PFSK-1 (cell line): ENCODE data around the gene IQCE.
A peak's percentile ranks its signal among the peaks of the same experiment; 100 is the strongest.

Experiments used
- FOXP2 ChIP-seq: optimal IDR thresholded peaks from 2 replicates; pipeline ENCODE3; 2011; ENCODE audit warnings: borderline replicate concordance, control low read depth, inconsistent platforms; ENCODE audit not compliant: insufficient read depth; ENCODE audit errors: extremely low read length, extremely low read depth
- POLR2AphosphoS5 ChIP-seq: IDR thresholded peaks from 2 replicates; pipeline ENCODE4 v1.6.1; 2012; ENCODE audit warnings: low read depth, mild to moderate bottlenecking, control low read depth, low read length, moderate library complexity
- SIN3A ChIP-seq: IDR thresholded peaks from 2 replicates; pipeline ENCODE4 v1.6.1; 2012; ENCODE audit warnings: mild to moderate bottlenecking, low read length, moderate library complexity, borderline replicate concordance; ENCODE audit not compliant: insufficient read depth
- TAF1 ChIP-seq: IDR thresholded peaks from 2 replicates; pipeline ENCODE4 v1.6.1; 2012; ENCODE audit warnings: low read length, control low read depth, borderline replicate concordance; ENCODE audit not compliant: insufficient read depth
- TF ChIP-seq, protein P1 (sequence below), 2 experiments: IDR thresholded peaks; 2 replicates each; pipeline versions ENCODE4 v1.6.1 to v1.8.0; 2011 to 2012; ENCODE audit warnings: low read depth in 2 of 2, low read length in 2 of 2, control low read depth in 1 of 2, inconsistent platforms in 1 of 2, mild to moderate bottlenecking in 1 of 2, moderate library complexity in 1 of 2; ENCODE audit not compliant: insufficient read depth in 1 of 2

IQCE gene

DNA sequence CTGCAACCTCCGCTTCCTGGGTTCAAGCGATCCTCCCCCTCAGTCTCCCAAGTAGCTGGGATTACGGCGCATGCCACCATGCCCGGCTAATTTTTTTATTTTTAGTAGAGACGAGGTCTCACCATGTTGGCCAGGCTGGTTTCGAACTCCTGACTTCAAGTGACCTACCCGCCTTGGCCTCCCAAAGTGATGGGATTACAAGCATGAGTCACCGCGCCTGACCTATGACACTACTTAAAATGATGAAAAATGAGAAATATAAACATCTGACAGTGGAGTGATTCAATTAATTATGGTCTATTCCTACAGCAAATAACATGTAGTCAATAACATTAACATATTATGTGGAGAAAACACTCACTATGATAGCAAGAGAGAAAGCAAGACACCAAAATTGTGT lies 5.7 kb upstream of the IQCE start:
- TF ChIP-seq FOXP2 (no peak), SIN3A (no peak), TAF1 (no peak), POLR2AphosphoS5 (no peak)
- TF ChIP-seq, protein P1, sequence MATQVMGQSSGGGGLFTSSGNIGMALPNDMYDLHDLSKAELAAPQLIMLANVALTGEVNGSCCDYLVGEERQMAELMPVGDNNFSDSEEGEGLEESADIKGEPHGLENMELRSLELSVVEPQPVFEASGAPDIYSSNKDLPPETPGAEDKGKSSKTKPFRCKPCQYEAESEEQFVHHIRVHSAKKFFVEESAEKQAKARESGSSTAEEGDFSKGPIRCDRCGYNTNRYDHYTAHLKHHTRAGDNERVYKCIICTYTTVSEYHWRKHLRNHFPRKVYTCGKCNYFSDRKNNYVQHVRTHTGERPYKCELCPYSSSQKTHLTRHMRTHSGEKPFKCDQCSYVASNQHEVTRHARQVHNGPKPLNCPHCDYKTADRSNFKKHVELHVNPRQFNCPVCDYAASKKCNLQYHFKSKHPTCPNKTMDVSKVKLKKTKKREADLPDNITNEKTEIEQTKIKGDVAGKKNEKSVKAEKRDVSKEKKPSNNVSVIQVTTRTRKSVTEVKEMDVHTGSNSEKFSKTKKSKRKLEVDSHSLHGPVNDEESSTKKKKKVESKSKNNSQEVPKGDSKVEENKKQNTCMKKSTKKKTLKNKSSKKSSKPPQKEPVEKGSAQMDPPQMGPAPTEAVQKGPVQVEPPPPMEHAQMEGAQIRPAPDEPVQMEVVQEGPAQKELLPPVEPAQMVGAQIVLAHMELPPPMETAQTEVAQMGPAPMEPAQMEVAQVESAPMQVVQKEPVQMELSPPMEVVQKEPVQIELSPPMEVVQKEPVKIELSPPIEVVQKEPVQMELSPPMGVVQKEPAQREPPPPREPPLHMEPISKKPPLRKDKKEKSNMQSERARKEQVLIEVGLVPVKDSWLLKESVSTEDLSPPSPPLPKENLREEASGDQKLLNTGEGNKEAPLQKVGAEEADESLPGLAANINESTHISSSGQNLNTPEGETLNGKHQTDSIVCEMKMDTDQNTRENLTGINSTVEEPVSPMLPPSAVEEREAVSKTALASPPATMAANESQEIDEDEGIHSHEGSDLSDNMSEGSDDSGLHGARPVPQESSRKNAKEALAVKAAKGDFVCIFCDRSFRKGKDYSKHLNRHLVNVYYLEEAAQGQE (IDR thresholded peaks at IDR 0.05; ENCODE audit: insufficient read depth in 1 of 2, low read depth in 2 of 2, low read length in 2 of 2) = no peak

DNA sequence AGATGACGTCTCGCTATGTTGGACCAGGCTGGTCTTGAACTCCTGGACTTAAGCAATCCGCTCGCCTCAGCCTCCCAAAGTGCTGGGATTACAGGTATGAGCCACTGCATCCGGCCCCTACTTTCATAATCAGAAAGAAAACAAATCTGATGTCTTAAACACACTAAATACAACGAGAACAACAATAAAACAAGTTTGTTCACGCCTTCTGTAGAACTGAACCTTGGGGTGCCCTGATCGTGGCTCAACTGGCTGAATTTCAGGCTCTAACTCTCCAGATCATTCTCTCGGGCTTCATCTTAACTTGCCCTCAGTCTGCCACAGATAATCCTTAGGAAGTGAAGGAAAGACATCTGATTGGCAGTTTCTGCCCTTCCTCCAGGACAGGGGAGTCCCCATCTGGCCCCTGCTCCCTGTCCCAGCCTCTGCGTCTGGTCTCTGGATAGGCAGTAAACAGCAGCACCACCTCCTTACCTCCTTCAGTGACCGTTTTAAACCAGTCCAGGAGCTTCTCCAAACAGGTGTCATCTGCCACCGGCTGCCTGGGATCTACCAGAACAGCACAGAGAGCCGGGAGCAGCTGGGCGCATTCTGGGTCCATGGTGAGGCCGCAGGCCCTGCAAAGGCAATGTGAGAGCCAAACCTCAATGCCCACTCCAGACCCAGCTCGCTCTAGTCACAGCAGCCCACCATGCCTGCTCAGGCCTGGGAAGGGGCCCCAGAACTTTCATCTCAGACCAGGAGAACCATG lies 4.8 kb upstream of the IQCE start:
- no peak for TF ChIP-seq POLR2AphosphoS5
- no peak for TF ChIP-seq FOXP2
- TF ChIP-seq, protein P1 (IDR thresholded peaks at IDR 0.05; ENCODE audit: insufficient read depth in 1 of 2, low read depth in 2 of 2, low read length in 2 of 2) = no peak
- no peak for TF ChIP-seq TAF1
- no peak for TF ChIP-seq SIN3A

DNA sequence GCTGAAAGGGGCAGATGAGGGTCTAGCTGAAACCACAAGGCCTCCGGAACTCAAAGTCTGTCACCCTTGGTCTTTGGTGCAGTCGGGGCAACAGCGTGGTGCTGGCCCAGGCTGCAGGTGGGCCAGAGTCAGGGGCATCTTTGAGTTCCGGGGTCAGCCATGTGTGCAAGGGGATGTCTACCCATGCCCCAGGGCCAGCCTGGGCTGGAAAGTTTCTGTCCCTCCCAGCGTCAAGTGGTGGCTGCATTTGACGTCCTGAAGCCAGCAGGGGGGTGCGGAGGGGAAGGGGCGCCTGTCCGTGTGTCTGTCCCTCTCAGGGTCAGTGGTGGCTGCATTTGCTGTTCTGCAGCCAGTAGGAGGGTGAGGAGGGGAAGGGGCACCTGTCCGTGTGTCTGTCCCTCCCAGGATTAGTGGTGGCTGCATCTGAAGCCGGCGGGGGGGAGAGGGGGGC lies 4.1 kb upstream of the IQCE start:
- TF ChIP-seq FOXP2 (no peak), SIN3A (no peak), POLR2AphosphoS5 (no peak), TAF1 (no peak)
- TF ChIP-seq, protein P1 (IDR thresholded peaks at IDR 0.05; ENCODE audit: insufficient read depth in 1 of 2, low read depth in 2 of 2, low read length in 2 of 2) = no peak

DNA sequence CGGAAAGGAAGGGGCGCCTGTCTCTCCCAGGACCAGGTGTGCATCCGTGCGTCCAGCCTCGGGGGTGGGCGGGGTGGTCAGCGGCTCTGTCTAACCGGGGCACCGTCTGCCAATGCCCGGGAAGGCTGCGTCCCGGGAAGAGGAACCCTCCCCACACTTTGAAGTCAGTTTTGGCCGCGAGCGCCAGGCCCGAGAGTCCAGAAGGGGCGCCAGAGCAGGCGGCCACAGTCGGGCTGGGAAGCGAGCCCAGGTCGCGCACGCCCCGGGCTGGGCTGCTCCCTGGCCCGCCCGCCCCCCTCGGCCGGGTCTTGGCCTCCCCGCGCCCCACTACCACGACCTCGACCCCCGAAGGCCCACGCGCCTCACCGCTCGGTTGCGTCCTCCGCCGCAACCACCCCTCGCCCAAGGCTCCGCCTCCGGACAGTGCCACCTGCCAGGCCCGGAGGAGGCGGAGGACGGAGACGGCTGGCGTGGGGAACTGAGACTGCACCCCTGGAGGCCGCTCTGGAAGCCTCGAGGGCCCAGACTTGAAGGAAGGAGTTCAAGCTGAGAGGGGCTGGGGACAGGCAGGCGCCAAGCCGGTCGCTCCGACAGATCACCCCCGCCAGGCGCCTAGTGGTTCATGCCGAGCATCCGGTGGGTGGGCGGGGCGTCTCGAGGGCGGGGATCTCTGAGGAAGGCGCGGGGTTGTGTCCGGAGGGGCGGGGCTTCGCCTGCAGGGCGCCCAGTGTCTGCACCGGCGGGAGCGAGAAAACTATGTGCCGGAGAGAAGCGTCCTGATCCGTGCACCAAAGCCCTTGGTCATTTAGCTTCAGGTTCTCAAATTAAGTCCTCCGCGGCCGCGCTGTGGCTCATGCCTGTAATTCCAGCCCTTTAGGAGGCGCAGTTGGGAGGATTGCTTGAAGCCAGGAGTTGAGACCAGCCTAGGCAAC lies 3.4 kb upstream of the IQCE start, which contains the start of gene BRAT1:
BRAT1 (minus strand) TSS at position 404 of the 932 bp plus-strand sequence. CDS start 1,093 bp downstream, outside the sequence.
- TF ChIP-seq, protein P1 (IDR thresholded peaks at IDR 0.05; ENCODE audit: insufficient read depth in 1 of 2, low read depth in 2 of 2, low read length in 2 of 2) = no peak
- TF ChIP-seq POLR2AphosphoS5 = peak; percentile 90
- peak; percentile 72 for TF ChIP-seq FOXP2
- TF ChIP-seq TAF1 = peak; percentile 51; the same call in 1 of the 2 replicates
- TF ChIP-seq SIN3A = peak; percentile 75; the same call in 1 of the 2 replicates
